ENCODE measurements around the gene PARK7.

- TF ChIP-seq CTCF (conservative IDR thresholded peaks at IDR 0.05; ENCODE audit: low read depth in 2 of 2) = no peak
- no peak for TF ChIP-seq EZH2phosphoT487 (IDR thresholded peaks at IDR 0.05; ENCODE audit: unreplicated experiment)
- TF ChIP-seq POLR2AphosphoS5 (IDR thresholded peaks at IDR 0.05; ENCODE audit: low read depth) = no peak
- no peak for TF ChIP-seq CREB1 (CRISPR knock-in tag; IDR thresholded peaks at IDR 0.05; ENCODE audit: low read depth)
- no peak for TF ChIP-seq EZH2 (IDR thresholded peaks at IDR 0.05; ENCODE audit: low read depth, unreplicated experiment)
- TF ChIP-seq, protein P1, sequence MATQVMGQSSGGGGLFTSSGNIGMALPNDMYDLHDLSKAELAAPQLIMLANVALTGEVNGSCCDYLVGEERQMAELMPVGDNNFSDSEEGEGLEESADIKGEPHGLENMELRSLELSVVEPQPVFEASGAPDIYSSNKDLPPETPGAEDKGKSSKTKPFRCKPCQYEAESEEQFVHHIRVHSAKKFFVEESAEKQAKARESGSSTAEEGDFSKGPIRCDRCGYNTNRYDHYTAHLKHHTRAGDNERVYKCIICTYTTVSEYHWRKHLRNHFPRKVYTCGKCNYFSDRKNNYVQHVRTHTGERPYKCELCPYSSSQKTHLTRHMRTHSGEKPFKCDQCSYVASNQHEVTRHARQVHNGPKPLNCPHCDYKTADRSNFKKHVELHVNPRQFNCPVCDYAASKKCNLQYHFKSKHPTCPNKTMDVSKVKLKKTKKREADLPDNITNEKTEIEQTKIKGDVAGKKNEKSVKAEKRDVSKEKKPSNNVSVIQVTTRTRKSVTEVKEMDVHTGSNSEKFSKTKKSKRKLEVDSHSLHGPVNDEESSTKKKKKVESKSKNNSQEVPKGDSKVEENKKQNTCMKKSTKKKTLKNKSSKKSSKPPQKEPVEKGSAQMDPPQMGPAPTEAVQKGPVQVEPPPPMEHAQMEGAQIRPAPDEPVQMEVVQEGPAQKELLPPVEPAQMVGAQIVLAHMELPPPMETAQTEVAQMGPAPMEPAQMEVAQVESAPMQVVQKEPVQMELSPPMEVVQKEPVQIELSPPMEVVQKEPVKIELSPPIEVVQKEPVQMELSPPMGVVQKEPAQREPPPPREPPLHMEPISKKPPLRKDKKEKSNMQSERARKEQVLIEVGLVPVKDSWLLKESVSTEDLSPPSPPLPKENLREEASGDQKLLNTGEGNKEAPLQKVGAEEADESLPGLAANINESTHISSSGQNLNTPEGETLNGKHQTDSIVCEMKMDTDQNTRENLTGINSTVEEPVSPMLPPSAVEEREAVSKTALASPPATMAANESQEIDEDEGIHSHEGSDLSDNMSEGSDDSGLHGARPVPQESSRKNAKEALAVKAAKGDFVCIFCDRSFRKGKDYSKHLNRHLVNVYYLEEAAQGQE (IDR thresholded peaks at IDR 0.05; ENCODE audit: unreplicated experiment) = no peak
- no peak for TF ChIP-seq JUNB (IDR thresholded peaks at IDR 0.05; ENCODE audit: unreplicated experiment)
- TF ChIP-seq, protein P2, sequence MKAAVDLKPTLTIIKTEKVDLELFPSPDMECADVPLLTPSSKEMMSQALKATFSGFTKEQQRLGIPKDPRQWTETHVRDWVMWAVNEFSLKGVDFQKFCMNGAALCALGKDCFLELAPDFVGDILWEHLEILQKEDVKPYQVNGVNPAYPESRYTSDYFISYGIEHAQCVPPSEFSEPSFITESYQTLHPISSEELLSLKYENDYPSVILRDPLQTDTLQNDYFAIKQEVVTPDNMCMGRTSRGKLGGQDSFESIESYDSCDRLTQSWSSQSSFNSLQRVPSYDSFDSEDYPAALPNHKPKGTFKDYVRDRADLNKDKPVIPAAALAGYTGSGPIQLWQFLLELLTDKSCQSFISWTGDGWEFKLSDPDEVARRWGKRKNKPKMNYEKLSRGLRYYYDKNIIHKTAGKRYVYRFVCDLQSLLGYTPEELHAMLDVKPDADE (IDR thresholded peaks at IDR 0.05) = no peak
Measured at GRCh38 chr1:7988576-7988975, 27.1 kb downstream of the PARK7 start.

Measured in GM23338 (cell line).